LHCN-M2 (cell line): ENCODE data around the gene TNFRSF14. TPM values are rescaled to one million over a fixed set of nuclear protein-coding genes. Genes with fewer than 3 reads are reported as not detected.

Experiments used
- DNase-seq: peaks from one replicate; pipeline ENCODE4 v3.0.0-alpha.2; 2012; ENCODE audit warnings: low read depth
- polyA plus RNA-seq: library from polyadenylated mRNA; unstranded; fragments of >200 nt; gene quantifications from one replicate; pipeline ENCODE4 v1.2.1, GENCODE V29; 2012; ENCODE audit warnings: missing spikeins
- total RNA-seq: library from RNA; depleted of rRNA; stranded (reverse); fragments of >200 nt; gene quantifications from 2 replicates; pipeline ENCODE4 v1.2.3, GENCODE V29; 2014; rRNA removed

Gene TNFRSF14
- 13.1 TPM in 2 replicates for total RNA-seq
- 8.9 TPM for polyA plus RNA-seq

DNA sequence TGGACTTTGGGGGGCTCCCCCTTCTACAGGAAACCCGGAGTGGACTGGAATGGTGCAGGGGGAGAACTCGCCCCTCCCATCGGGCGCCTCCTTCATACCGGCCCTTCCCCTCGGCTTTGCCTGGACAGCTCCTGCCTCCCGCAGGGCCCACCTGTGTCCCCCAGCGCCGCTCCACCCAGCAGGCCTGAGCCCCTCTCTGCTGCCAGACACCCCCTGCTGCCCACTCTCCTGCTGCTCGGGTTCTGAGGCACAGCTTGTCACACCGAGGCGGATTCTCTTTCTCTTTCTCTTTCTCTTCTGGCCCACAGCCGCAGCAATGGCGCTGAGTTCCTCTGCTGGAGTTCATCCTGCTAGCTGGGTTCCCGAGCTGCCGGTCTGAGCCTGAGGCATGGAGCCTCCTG lies at the start of gene TNFRSF14:
TNFRSF14 (plus strand) TSS at position 95 of the 401 bp plus-strand sequence; CDS start at position 389, 294 bp downstream.
- DNase-seq: peak; percentile 22

DNA sequence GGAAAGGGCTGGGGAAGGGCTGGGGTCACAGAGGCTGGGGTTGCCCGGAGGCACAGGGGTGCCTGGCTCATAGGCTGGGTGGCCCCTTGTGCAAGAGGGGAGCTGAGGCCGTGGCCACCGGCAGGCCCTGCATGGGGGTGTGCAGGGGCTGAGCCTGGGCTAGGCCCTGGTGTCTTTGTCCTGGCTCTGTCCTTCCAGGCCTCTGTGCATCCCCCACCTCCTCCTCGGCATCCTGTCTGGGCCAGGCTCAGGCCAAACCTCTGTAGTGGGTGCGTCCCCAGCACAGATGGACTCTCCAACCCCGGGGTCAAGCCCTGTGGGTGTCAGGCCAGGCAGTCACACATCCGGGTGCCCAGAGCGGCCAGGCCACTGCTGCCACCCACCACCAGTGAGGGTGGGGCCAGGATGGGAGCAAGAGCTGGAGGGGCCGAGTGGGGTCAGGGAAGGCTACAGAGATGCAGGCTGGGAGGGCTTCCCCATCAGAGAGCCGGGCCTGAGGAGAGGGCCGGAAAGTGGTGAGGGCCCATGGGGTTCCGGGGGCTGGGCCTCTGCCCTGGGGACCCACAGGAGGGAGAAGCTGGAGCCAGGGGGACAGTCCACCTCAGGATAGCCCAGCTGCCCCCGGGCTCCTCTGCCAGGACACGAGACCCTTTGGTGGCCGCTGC lies 49.1 kb upstream of the TNFRSF14 start:
- no peak for DNase-seq

DNA sequence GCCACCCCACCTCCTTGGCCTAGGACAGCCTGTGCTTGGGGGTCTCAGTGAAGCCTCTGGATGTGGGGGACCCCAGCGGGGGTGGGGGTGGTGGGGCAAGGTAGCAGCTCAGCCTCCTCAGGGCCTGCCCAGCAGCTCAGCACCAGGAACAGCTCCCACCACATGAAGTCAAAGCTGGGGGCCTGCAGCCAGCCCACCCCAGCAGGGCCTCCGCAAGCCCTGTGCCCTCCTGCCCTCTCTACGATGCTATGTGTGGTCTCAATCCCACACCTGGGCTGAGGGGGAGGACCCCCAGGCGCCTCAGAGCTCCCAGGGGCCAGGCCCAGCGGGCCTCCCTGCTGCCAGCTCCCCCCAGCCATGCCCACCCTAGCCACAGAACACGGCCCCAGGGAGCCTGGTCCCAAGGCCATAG lies 48.4 kb upstream of the TNFRSF14 start:
- no peak for DNase-seq

DNA sequence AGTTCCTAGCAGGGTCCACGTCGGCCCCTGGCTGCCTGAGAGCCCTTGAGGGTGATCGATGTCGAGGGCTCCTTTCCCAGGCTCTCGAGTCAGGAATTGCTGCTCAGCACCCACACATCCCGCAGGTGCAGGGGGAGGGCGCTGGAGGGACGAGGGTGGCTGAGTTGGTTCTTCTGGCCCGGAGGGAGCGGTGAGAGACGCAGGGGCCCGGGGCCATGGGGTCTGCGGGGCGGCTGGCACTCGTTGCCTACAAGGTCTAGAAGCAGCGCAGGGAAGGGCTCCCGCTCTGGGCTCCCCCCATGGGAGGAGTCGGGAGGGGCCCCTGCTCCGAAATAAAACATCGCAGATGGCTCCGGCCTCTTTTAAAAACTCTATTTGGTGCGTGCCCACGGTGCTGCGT lies 48.0 kb upstream of the TNFRSF14 start:
- DNase-seq: no peak

DNA sequence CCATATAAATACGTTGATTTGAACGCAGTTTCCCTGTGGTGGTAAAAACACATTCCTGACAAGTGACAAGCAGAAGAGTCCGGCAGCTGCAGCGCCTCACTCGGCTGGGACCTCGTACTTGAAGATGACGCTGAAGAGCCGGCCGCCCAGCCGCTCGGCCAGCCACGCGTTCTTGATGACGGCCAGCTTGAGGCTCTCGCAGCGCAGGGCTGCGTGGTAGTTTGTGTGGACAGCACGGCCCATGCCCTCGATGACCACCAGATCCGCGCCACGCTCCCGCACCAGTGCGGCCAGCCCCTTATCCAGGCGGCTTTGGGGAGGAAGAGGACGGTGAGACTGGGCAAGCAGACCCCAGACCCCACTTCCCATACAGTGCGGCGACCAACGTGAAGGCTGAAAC lies 47.4 kb upstream of the TNFRSF14 start:
- no peak for DNase-seq

DNA sequence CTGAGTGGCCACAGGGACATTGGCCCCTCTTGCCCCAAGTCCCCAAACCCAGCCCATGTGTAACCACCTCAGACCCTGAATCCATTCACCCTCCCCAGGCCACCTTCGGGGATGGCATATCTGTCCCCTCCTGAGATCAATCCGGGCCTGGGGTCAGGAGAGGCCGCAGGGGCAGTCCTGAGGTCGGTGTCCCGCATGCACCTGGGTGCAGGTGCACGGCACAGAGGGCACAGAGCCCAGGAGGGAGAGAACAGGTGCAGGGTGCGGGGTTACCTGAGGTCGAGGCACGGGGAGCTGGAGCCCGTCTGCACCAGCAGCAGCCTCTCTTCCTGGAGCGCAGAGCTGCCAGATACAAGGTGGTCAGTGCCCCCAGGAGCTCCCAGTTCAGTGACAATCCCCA lies 46.6 kb upstream of the TNFRSF14 start:
- DNase-seq: no peak

DNA sequence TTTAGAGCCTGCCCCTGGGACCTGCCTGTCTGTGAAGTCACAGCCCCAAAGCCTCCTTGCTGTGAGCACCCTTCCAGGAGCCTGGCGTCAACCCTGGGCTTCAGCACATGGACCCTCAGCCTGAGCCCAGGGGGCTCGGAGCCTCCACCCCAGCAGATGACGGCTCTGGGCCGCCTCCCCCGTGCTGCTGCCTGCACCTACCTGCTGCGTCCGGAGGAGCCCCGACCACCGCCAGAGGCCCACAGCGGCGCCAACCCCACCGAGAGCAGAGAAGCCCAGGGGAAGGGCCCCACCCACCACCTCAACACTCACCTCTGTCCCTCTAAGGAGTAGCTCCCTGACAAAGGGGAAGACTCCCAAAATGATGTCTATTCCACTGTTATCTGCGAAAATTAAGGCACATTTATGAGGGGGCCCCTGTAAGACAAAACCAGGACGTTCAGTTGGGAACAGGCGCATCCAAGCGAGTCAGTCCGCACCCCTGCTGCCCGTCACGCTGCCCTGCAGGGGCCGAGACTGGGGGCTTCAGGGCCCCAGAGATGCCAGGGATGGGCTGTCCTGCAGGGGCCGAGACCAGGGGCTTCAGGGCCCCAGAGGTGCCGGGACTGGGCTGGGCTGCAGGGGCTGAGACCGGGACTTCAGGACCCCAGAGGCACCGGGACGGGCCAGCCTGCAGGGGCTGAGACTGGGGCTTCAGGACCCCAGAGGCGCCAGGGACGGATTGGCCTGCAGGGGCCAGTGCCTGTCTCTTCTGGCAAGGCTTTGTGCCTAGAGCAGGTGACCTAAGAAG lies 45.6 kb upstream of the TNFRSF14 start:
- no peak for DNase-seq

DNA sequence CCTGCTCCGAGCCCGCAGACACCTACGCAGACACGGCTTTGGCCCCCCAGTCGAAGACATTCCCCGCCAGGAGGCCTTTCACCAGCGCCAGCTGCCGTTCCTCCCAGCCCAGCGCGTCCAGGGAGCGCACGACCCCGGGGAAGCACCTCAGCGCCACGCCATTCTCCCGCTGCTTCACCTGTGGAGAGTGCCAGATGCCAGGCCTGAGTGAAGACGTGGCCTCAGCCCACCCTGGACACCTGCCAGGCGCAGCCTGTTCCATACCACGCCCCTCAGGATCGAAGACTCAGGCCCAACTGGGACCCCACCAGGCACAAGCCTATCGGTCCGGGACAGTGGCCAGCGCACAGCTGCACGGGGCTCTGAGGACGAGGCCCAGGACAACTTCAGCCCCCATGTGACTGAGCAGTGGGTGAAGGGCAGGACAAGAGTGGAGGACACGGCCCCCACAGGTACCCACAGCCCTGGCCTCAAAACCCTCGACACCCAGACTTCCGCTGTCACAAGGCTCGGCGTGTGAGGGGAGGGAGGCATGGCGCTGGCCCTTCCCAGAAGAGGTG lies 43.2 kb upstream of the TNFRSF14 start:
- DNase-seq: no peak

DNA sequence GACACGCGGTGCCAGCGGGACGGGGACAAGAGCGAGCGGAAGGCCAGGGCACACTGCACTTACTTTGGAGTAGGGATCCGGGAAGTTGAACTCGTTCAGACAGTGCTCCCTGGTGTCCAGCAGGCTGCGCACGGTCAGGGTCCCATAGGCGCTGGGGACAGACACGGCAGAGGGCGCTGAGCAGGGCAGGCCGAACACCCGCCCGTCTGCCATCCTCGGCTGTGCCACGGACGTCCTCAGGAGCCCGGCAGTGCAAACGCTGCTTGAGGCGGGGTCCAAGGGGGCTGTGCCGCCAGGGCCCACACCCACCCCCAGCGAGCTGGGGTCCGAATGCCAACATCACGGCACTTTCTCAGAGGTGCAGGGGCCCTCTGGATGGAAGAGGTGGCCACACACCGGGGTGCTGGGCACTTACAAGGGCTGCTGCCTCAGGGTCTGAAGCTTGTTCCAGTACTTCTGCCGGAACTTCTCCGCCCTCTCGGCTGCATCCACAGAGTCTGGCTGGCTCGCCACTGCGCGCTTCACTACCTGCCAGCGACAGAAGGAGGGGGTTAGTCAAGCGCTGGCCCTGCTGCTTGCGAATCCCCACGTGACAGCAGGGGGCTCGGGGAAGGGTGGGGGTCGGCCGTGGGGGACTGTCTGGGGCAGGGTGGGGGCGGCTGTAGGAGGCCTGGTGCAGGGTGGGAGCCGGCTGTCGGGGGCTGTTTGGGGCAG lies 42.1 kb upstream of the TNFRSF14 start:
- no peak for DNase-seq

DNA sequence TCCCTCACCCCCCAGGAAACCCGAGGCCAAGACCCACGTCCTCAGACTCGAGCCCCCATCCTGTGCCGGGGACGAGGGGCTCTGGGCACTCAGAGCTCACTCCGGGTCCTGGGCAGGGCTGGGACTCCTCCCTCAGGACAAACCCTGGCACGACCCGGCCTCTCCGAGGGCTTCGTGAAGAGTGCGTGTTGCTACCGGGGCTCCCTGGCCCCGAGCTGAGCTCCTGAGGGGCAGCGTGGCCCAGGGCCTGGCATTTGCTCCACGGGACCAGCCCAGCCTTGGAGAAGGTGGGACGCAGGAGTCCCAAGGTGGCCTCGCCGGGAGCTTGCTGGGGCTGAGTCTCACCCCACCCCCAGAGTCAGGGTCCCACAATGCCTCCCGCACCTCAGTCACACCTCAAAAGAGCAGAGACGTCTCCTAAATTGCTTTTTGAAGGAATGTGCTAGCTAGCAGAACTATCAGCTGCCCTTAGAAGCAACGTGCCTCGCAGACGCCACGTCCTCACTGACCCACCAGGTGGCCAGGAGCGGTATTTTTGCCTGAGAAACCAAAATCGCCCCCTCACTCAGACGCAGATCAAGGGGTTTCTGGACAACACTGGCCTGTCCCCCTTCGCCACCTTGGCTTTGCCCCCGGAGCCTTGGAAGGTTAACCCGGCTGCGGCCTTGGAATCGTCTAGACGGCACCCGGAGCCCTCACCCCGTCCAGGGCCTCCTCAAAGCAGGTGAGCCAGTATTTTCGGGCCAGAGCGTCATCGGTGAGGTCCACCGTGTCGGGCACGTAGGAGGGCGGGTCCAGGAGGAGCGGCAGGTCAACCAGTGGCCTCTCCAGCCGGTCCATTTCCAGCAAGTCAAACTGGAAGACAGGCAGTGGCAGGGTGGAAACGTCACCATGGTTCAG lies 41.1 kb upstream of the TNFRSF14 start:
- no peak for DNase-seq

DNA sequence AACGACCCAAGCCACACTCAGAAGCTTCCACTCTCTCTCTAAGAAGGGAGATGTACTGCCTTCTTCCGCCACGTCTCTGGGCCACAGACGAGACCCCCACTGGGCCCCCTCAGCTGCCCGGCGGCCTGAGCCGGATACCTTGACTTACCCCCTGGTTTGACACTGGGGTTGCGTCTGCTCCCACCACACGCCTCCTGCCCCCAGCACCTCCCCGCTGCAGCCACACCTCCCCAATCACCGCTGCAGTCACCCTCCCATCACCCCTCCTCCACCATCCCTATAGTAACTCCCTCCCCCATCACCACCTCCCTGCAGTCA lies 40.4 kb upstream of the TNFRSF14 start:
- DNase-seq: no peak

DNA sequence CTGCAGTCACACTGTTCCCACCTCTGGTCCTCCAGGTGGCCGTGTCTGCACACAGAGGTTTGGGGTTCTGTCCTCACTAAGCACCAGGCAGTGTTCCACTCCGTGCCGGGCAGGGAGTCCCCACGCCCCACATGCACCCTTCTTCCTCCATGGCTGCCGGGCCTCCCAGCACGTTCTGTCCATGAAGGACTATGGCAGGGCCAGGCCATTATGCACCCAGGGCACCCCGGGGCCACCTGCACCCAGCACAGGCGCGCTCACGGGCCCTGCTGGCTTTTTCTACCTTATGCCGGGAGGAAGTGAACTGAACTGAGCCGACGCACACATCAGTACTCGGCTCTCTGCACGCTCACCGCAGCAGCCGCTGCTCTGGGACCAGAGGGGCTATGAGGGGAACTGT lies 40.0 kb upstream of the TNFRSF14 start:
- DNase-seq: no peak

DNA sequence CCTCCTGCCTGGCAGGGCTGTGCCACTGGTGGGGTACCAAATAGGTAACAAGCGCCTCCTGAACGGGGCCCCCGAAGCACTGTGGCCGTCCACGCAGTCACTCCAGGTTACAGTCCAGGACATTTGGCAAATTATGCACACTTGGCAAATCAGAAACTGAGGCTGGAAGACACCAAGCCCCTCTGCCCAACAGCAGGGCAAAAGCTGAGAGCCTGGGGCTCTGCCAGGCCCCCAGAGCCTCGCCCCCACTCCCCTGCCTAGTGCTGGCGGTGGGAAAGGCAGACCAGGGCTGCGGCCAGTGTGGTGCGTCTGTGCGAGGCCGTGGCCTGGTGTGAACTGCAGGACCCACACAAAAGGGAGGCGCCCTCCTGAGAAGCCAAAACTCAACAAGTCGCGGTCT lies 39.2 kb upstream of the TNFRSF14 start:
- no peak for DNase-seq

DNA sequence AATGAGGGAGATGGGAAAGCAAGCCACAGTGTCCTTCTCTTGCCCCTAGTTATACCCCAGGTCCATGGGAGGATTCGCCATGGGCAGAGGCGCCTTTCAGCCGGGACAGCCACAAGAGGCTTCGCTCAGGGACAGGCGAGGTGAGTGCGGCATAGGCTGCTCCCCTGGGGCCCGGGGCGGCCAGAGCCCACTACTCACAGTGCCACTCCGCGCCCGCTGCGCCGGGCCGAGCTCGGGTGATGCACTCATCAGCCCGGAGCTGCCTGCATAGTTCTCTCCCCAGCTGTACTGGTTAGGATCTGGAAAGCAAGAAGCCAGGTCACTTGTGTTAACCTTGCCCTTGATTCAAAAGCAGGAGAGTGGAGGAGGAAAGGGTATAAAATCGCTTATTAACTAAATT lies 38.2 kb upstream of the TNFRSF14 start:
- no peak for DNase-seq

DNA sequence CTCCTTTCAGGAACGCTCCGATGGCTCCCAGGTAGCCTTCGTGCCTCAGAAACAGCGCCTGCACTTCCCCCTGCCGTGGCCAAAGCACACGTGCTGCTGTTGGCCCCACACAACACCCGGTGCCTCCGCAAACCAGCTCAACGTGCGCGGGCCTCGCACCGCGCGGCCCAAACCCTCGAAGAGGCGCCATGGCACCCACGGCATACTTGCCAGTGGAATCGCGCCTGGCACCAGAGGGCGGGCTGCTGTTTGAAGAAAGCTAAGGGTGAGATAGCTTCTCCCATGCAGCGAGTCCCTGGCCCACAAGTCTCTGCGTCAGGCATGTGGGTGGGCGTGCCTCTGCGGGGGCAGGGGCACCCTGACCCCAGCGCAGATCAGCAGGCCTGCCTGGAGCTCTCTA lies 37.6 kb upstream of the TNFRSF14 start:
- DNase-seq: no peak

DNA sequence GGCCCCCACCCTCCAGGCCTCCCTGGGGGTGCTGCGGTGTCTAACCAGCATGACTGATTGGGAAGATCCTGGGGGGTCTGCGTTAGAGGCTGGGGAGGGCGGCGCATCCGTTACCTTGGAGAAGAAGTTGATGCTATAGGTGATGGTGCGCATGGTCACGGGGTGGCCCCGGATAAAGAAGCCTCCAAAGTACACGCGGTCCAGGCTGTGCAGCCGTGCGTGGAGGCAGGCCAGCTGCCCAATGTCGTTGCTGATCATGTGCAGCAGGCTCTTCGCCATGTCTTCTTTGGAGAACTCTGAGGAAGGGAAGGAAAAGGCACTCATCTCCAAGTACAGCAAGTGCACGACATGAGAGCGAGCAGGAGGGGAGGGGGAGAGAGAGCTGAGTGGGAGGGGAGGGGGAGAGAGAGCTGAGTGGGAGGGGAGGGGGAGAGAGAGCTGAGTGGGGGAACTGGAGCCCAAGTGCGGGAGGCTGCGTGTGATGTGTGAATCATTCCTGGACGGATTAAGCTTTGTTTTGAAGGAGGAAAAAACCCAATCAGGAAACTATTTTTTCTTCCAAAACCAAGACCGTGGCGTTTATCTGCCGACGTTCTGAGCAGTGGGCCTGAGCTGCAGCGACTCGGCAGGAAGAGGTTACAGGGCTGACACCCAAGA lies 37.0 kb upstream of the TNFRSF14 start:
- DNase-seq: no peak

DNA sequence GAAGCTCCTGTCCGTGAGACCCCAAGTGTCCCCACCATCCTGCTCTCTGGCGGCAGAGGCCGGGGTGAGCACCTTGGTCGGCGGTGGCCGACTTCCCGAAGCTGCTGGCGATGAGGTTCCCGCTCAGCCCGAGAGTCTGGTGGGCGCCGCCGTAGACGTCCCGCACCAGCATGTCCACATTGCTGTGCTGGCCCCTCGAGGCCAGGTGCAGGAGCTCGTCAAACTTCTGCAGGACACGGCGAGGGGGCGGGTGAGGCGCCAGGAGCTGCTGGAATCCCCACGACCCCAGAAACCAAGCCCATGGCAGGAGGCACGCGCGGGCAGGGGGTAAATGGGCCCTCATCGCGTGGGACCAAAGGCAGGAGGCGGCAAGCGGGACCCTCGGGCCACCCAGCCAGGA lies 36.4 kb upstream of the TNFRSF14 start:
- DNase-seq: no peak

DNA sequence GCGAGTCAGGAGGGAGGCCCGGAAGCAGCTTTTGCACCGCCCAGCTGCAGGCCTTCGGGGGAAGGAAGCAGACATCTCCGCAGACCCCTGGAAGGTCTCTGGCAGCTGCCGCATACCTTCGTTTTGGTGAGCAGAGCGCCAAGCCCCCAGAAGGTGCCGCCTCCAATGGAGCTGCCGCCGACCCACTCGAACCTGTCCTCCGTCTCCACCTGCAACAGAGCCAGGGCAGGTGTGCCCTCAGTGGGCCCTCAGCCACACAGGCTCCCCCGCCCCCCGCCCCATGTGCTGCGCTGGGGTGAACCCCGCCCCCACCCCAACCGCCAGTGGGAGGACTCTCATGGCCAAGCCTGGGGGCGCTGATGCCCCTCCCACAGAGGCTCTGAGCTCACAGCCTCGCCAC lies 36.0 kb upstream of the TNFRSF14 start:
- DNase-seq: no peak

DNA sequence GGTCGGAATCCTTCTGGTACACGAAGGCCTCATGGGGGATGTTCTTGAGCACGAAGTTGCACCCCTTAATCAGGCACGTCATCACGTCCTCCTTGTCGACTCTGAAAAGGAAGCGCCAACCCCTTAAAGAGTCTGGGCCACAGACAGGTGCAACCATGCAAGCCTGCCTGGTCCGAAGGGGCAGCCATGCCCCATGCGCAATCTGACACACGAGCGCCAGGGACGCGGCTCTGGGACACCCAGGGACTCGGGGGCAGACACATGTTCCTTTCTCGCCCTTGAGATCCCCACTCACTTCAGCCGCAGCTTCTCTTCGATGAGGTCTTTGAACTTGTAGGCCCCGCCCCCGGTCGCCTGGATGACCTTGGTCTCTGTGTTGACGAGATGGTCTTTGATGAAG lies 35.4 kb upstream of the TNFRSF14 start:
- DNase-seq: no peak

DNA sequence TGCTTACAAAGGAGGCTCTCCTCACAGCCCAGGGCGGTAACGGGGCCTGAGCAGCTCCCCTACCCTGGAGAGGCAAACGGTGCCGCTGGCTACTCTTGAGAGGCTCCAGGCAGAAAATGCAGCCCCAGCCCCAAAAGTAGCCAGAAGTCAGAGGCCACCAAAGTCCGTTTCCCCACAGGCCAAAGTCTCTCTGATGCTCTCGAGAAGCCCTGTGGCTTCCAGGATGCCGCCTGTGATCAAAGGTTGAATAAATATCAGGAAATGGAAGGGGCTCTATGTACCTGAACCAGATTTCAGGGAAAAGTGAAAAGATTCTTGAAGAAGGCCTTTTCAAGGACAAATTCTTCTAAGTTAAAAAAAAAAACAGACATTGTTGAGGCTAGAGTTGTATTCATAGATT lies 33.9 kb upstream of the TNFRSF14 start:
- DNase-seq: no peak
